Mesodermal cell (in vitro differentiated cells): ENCODE measurements around the gene ZNHIT2.
A peak's percentile ranks its signal among the peaks of the same experiment; 100 is the strongest.
"Not testable (repeated sequence)": the region's sequence is repeated elsewhere in the genome, so short reads cannot be mapped to it uniquely, and the experiment has no call there.

Experiments
- H3K27ac ChIP-seq: 2 replicates; pipeline ENCODE4 v1.7.0; 2013; ENCODE audit warnings: mild to moderate bottlenecking, low read depth, low read length, moderate library complexity; ENCODE audit not compliant: severe bottlenecking
- H3K36me3 ChIP-seq: 2 replicates; pipeline ENCODE4 v1.7.1; 2013; ENCODE audit warnings: mild to moderate bottlenecking, low read length, moderate library complexity; ENCODE audit not compliant: control insufficient read depth, insufficient read depth
- H3K4me1 ChIP-seq: one replicate; pipeline ENCODE4 v1.7.1; 2013; ENCODE audit warnings: mild to moderate bottlenecking, low read length; ENCODE audit not compliant: insufficient read depth, control insufficient read depth, poor library complexity, severe bottlenecking
- H3K4me3 ChIP-seq: 2 replicates; pipeline ENCODE4 v1.7.0; 2013; ENCODE audit warnings: low read length, control low read depth, mild to moderate bottlenecking; ENCODE audit not compliant: insufficient read depth, poor library complexity, severe bottlenecking; ENCODE audit errors: extremely low read depth
- H3K9me3 ChIP-seq: 2 replicates; pipeline ENCODE4 v1.7.1; 2013; ENCODE audit warnings: mild to moderate bottlenecking, low read length, moderate library complexity; ENCODE audit not compliant: control insufficient read depth
- WGBS, 2 experiments: methylation state at CpG; one replicate each; pipeline ENCODE4 v1.1.5; 2013; ENCODE audit warnings: missing lambda C conversion rate in 2 of 2; ENCODE audit not compliant: insufficient coverage in 2 of 2; 5-methylcytosine and 5-hydroxymethylcytosine counted together

The ZNHIT2 gene

DNA sequence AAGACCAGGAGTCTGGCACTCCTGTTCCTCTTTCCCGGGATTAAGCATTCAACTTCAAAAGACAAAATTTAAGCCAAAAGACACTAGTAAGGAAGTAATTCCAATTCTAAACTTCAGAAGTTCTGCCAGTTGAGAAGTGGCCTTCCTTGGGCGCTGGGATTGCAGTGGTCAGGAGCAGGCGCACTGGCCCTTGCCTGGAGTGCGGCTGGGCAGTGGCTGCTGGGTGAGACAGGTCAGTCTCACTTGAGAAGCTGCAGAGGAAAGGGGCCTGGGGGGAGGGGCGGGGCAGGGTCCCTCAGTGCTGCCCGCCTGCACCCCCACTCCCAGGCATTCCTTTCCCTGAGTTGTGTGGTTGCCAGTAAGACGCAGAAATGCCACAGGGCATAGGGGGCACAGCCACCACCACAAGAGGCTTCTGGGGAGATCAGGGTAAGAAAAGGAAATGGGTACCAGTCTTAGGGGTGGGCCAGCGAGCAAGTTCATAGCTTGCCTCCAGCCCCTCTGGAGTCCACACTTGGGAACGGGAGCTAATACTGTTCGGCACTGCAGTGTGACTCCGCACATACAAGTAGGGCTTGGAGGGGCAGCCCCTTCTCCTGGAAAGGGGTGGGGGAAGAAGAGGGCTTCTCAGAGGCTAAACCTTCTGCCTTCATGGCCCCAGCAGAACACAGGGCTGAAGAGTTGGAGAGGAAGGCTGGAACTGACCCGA, 10.1 kb upstream of the ZNHIT2 start:
- H3K4me3 ChIP-seq = no peak overlapping the region
- no peak overlapping the region for H3K27ac ChIP-seq
- H3K4me1 ChIP-seq = no peaks in the 10 kb centered on the region
- no peaks in the 10 kb centered on the region for H3K9me3 ChIP-seq
- WGBS, 2 experiments = 92 to 100% methylated on average over 7 to 10 of the region's 12 CpGs
- peaks cover 91% of the 10 kb centered on the region for H3K36me3 ChIP-seq

DNA sequence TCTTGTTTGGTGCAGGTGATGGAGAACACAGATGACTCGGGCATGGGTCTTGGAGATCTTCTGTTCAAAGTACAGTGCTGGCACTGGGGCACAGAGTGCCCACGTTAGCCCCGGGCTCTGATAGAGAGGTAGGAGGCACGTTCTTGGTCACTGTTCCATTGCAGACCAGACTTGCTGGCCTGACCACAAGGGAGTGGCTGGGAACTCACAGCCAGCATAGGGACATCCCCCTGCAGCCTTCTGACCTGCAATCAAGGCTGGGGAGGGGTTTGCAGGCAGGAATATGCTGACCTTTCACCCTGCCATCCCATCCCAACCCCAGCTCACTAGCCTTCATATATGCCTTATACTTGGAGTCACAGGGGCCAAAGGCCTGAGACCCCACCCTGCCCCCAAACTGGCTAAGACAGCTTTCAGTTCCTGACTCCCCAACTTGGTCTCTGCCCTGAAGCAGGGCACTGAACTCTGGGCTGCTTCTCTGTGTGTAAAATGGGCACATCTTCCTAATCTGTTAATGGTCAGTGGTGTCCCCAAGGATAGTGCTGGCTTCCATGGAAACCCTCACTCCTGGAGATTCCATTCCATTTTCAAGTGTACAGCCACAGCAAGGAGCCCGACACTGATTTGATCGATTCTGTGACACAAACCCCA, 9.2 kb upstream of the ZNHIT2 start:
- H3K9me3 ChIP-seq = no peaks in the 10 kb centered on the region
- WGBS, 2 experiments = 94 to 97% methylated on average over 3 to 4 of the region's 6 CpGs
- no peaks in the 10 kb centered on the region for H3K4me1 ChIP-seq
- H3K27ac ChIP-seq = no peak overlapping the region
- H3K36me3 ChIP-seq = peaks cover 82% of the 10 kb centered on the region
- no peak overlapping the region for H3K4me3 ChIP-seq

DNA sequence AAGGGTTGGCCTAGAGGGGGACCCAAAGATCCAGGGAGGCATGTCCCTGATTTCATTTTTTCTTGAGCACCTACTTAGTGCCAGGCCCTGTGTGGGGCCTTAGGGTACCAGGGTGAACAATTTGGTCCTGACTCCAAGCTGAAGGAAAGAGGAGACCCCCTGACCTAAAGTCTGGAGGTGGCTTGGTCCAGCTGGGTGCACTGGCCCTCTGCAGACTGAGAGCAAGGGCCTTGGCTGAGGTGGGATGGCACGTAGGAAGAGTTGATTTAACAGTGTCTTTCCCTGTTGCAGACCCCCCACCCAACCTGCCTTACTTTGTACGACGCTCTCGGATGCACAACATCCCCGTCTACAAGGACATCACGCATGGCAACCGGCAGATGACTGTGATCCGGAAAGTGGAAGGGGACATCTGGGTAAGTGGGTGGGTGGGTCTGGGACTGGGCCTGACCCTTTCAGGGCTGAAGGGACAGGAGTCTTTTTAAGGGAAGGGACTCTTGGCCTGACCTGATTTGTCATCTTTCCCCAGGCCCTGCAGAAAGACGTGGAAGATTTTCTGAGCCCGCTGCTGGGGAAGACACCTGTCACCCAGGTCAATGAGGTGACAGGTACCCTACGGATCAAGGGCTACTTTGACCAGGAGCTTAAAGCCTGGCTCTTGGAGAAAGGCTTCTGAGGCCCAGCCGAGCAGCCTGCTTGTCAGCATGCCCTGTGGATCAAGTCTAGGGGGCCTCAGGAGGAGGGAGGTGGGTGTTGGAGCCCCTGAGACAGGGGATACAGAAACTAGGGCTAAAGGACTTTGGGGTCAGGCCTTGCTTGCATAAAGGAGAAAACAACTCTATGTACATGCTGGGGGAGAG, 7.9 kb upstream of the ZNHIT2 start:
- H3K36me3 ChIP-seq = peaks cover 79% of the 10 kb centered on the region
- H3K4me3 ChIP-seq = no peak overlapping the region
- no peak overlapping the region for H3K27ac ChIP-seq
- WGBS, 2 experiments = 94 to 96% methylated on average over 6 to 11 of the region's 12 CpGs
- H3K9me3 ChIP-seq = no peaks in the 10 kb centered on the region
- H3K4me1 ChIP-seq = peaks cover 8% of the 10 kb centered on the region

DNA sequence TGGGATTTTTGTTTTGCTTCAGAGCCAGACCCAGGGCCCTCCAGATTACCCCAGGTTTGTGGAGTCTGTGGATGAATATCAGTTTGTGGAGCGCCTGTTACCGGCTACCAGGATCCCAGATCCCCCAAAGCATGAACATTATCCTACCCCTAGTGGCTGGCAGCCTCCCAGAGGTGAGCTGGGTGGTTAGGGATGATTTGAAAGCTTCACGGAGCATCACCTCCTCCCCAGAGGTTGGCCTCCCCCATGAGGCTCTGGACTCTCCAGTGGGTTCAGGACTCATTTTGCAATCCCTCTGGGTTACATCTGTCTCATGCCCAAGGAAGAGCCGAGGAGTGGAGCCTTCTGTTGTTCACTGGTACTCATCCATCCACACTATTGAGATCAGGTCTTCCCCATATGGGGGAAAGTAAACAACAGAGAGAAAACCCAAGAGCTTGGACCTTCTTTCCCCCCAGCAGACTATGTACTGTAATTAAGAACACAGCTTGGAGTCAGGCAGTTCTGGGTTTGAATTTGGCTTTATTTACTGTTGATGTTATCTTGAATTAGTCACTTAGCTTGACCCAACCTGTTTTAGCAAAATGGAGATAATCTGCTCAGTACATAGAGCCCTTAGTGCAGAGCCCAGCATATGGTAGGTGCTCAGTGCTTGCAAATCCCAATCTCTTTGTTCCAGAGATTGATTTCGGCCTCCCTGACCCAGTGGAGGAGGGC, 7.1 kb upstream of the ZNHIT2 start:
- 100% methylated on average over 1 to 2 of the region's 5 CpGs for WGBS, 2 experiments
- peaks cover 79% of the 10 kb centered on the region for H3K36me3 ChIP-seq
- peaks cover 8% of the 10 kb centered on the region for H3K4me1 ChIP-seq

DNA sequence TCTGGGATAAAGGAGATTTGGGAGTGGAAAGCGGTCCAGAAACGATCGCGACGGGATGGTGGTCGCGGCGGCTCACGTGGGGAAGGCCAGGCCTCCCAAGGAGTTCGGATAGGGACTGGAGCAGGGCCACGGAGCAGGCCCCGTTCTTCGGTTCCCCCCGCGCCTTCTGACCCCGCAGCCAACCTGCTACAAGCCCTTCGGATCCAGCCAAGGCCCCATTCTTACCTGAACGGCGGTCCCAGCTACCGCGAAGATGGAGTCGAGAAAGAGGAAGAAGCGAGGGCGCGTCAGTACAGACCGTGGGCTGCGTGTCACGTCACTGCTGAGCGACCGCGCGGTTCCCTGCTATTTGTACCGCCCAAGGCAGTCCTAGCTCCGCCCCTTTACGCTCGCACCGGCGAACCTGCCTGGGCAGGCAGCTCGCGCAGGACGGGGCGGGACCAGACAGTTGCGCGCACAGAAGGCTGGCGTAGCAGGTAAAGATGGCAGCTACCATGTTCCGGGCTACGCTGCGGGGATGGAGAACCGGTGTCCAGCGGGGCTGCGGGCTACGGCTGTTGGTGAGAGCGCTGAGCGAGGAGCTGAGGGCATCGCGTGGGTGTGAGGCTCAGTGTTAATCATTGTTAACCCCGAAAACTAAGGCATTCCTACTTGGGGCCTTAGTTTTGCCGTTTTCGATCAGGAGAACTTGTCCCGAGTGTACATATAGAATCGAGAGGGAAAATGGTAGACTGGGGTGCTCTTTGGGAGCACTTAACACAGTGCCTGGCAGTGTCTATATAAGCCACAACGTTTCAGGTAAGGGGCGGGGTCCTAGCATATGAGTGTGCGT, 4.6 kb upstream of the ZNHIT2 start, which contains the start of the genes FAU and MRPL49:
Gene FAU, minus strand, starts transcription at position 270 of the 832 bp plus-strand sequence. CDS start 321 bp downstream, outside the sequence.
Gene MRPL49, plus strand, starts transcription at position 457 of the 832 bp plus-strand sequence. Its CDS starts 26 bp downstream, at position 483.
- H3K9me3 ChIP-seq = no peaks in the 10 kb centered on the region
- peaks cover 8% of the 10 kb centered on the region for H3K4me1 ChIP-seq
- H3K27ac ChIP-seq = peak within 1 kb of the TSS; percentile 68
- WGBS, 2 experiments = 0% methylated on average over 47 to 60 of the region's 64 CpGs
- H3K36me3 ChIP-seq = peaks cover 72% of the 10 kb centered on the region
- peak within 1 kb of the TSS; percentile 95 for H3K4me3 ChIP-seq

More for the DNA sequence above, 7.1 kb upstream of the ZNHIT2 start:
- Histone ChIP-seq H3K9me3 (no peaks in the 10 kb centered on the region), H3K27ac (no peak overlapping the region), H3K4me3 (no peak overlapping the region)

DNA sequence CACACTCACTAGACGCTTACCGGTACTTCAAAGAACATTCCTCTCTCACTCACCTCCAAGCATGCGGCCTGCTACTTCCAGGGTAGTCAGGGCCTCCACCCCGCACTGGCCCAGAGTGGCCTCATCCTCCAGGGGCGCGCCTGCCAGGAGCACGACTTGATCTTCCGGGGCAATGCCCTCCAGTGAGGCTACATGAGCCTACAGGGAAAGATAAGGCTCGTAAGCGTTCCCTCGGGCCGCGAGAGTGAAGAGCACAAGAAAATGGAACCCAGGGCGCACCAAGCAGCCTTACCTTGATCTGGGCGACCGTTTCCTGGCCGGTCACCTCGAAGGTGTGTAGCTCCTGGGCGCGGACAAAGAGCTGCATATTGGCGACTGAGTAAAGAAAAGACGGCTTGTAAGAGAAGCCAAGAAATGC, 4.0 kb upstream of the ZNHIT2 start:
- Histone ChIP-seq H3K9me3 (no peaks in the 10 kb centered on the region), H3K36me3 (peaks cover 68% of the 10 kb centered on the region), H3K4me1 (peaks cover 11% of the 10 kb centered on the region), H3K27ac (peak overlapping the region; percentile 66), H3K4me3 (peak overlapping the region; percentile 95)
- WGBS, 2 experiments = 4 to 5% methylated on average over 20 to 22 of the region's 22 CpGs

DNA sequence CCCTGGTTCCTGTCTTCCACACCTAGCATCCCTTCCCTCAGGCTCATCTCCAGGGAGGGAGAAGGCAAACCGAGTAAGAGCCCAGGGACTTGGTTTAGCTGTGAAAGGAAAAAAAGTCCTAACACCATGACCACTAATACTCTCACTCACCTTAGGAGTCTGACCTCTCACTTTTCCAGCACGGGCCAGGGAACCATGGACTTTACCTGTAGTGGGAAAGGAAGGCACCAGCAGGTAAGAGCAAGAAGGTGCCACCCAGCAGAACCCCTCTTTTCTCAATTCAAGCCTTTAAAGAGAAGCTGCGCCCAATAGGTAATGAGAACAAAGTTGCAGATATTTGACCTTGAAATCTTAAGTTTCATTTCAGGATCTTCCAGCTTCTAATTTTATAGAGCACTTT, 3.3 kb upstream of the ZNHIT2 start:
- Histone ChIP-seq H3K27ac (no peak overlapping the region), H3K36me3 (peaks cover 67% of the 10 kb centered on the region), H3K4me1 (peaks cover 11% of the 10 kb centered on the region), H3K9me3 (no peaks in the 10 kb centered on the region), H3K4me3 (peak overlapping the region; percentile 95)
- WGBS, 2 experiments = 93% methylated on average over 2 of the region's 3 CpGs; no CpG with 5 or more reads in 1 of the 2 experiments

DNA sequence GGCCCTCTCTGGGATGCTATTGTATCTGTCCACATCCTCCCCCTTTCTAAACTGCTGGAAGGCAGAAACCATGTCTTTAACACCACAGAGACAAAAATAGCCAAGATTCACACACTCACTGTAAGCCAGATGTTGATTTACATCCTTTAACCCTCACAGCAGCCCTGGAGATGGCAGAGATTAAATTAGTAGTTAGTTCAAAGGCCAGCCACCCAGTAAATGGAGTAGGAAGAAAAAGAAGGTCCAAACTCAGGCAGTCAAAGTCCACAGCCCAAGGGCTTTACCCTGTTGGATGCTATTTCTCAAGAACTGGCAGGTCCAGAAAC, 2.1 kb upstream of the ZNHIT2 start:
- no peak overlapping the region for H3K27ac ChIP-seq
- no peaks in the 10 kb centered on the region for H3K9me3 ChIP-seq
- no peak overlapping the region for H3K4me3 ChIP-seq
- H3K4me1 ChIP-seq = peaks cover 11% of the 10 kb centered on the region
- peaks cover 65% of the 10 kb centered on the region for H3K36me3 ChIP-seq

DNA sequence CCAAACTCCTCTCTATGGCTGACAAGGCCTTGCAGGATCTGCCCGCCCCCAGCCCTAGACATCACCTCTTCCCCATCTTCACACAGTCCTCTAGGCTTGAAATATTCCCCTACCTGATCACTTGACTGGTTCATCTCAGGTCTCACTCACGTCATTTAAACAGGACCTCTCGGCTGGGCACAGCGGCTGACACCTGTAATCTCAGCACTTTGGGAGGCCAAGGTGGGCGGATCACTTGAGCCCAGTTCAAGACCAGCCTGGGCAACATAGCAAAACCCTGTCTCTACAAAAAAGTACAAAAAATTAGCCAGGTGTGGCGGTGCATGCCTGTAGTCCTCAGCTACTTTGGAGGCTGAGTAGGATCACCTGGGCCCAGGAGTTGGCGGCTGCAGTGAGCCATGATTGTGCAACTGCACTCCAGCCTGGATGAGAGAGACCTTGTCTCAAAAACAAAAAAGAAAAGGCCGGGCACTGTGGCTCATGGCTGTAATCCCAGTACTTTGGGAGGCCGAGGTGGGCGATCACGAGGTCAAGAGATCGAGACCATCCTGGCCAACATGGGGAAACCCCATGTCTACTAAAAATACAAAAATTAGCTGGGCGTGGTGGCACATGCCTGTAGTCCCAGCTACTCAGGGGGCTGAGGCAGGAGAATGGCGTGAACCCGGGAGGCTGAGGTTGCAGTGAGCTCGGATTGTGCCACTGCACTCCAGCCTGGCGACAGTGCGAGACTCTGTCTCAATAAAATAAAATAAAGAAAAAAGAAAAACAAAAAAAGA, 1.6 kb upstream of the ZNHIT2 start:
- peaks cover 11% of the 10 kb centered on the region for H3K4me1 ChIP-seq
- H3K4me3 ChIP-seq, H3K27ac ChIP-seq, H3K9me3 ChIP-seq: not testable (repeated sequence)
- 94 to 96% methylated on average over 15 to 16 of the region's 18 CpGs for WGBS, 2 experiments
- peaks cover 62% of the 10 kb centered on the region for H3K36me3 ChIP-seq
